ENCODE measurements around the gene ZBP1.

ZBP1 gene

DNA sequence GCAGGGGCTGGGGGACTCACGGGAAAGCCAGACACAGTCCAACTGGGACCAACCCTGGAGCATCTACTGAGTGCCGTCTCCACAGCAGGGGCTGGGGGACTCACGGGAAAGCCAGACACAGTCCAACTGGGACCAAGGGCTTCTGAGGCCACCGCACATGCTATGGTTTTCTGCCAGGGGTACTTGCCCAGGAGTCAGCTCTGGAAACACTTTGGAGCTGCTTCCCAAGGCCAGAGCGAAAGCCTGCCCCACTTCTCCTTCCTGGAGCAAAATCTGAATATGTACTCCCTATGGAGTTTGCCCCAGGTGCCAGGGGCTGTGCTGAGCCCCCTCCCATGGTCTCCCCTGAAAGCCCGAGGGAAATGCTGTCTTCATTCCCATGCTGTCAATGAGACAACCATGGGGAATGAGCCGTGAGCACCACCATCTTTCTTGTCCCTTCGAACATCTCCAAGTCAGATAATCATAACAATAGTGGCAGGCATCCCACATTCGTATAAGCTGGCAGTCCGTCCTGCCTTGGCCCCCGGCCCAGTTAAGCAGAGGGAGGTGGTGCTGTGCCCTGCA is 40.8 kb downstream of the ZBP1 start:
- Mint-ChIP-seq H3K27ac (ENCODE audit: low read depth) (no peak overlapping the region), H3K36me3 (ENCODE audit: insufficient read depth) (no peaks in the 10 kb centered on the region), H3K4me3 (no peak overlapping the region), H3K9me3 (no peaks in the 10 kb centered on the region), H3K27me3 (peaks cover 50% of the 10 kb centered on the region), H3K4me1 (peaks cover 5% of the 10 kb centered on the region)
- ATAC-seq (replicated peaks; ENCODE audit: extremely low read depth, poor library complexity, severe bottlenecking) (no peak), DNase-seq (ENCODE audit: low spot score in 2 of 2) (no peak)

DNA sequence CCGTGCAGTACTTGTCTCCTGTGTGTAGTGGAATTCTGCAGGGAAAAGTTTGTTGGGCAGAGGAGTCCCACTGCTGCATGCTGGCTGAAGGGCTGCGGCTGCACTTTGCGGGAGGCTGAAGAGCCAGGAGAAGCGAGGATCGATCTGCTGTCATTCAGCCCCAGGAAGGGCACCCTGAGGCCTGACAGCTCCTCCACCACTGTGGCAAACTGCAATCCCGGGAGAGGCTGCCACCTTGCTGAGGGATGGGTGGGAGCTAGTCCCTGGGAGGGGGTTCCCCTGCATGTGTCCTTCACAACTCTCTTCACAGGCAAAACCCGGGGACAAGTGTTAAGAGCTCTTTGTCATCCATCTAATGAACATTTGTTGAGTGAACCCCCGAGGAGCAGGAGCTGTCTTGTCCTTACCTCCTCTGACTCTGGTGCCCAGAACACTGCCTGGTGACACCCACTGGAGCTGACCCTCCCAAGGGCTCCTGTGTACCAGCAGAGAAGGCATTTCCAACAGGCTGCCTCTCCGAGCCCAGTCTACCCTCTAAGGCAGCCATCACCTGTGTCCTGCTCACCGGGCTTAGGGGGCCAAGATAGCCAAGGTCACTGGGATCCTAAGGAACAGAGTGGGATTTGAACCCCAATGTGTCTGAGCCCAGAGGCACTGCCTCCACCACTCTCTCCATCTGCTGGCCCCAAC is 41.6 kb downstream of the ZBP1 start:
- no peak for DNase-seq (ENCODE audit: low spot score in 2 of 2)
- Mint-ChIP-seq H3K4me3 (no peak overlapping the region), H3K27me3 (peaks cover 42% of the 10 kb centered on the region), H3K4me1 (peaks cover 4% of the 10 kb centered on the region), H3K36me3 (ENCODE audit: insufficient read depth) (no peaks in the 10 kb centered on the region), H3K9me3 (no peaks in the 10 kb centered on the region), H3K27ac (ENCODE audit: low read depth) (no peak overlapping the region)
- ATAC-seq (replicated peaks; ENCODE audit: extremely low read depth, poor library complexity, severe bottlenecking): no peak

GRCh38 chr20:57577679-57578475 is 42.3 kb downstream of the ZBP1 start:
- ATAC-seq (replicated peaks; ENCODE audit: extremely low read depth, poor library complexity, severe bottlenecking) (no peak), DNase-seq (ENCODE audit: low spot score in 2 of 2) (no peak)
- Mint-ChIP-seq H3K9me3 (no peaks in the 10 kb centered on the region), H3K4me1 (no peaks in the 10 kb centered on the region), H3K27ac (ENCODE audit: low read depth) (no peak overlapping the region), H3K4me3 (no peak overlapping the region), H3K36me3 (ENCODE audit: insufficient read depth) (no peaks in the 10 kb centered on the region), H3K27me3 (peaks cover 35% of the 10 kb centered on the region)

- no peaks in the 10 kb centered on the region for H3K9me3 Mint-ChIP-seq
- H3K4me3 Mint-ChIP-seq: no peak overlapping the region
- peaks cover 35% of the 10 kb centered on the region for H3K27me3 Mint-ChIP-seq
- no peaks in the 10 kb centered on the region for H3K4me1 Mint-ChIP-seq
- ATAC-seq (replicated peaks; ENCODE audit: extremely low read depth, poor library complexity, severe bottlenecking): no peak
- no peak for DNase-seq (ENCODE audit: low spot score in 2 of 2)
- H3K27ac Mint-ChIP-seq (ENCODE audit: low read depth): no peak overlapping the region
- H3K36me3 Mint-ChIP-seq (ENCODE audit: insufficient read depth): no peaks in the 10 kb centered on the region
Measured at GRCh38 chr20:57576617-57577550, 43.3 kb downstream of the ZBP1 start.

DNA sequence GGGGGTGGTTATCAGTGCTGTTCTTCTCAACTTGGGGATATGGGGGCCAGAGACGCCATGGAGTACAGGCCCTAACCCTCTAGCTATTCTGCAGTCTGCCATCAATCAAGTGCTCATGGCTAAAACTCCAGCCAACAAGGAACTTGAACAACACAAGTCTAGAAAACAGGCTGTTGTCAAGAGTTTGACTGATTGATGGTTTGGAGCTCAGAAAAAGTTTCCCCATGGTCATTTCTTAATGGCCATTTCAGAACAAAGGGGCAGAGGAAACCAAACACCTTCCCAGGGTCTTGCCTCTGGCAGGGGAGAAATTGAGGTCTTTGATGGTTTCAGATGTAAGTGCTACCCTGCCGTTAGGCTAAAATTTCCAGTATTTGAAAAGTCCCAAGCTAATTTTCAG is 44.2 kb downstream of the ZBP1 start:
- Mint-ChIP-seq H3K4me1 (no peaks in the 10 kb centered on the region), H3K4me3 (no peak overlapping the region), H3K27ac (ENCODE audit: low read depth) (no peak overlapping the region), H3K27me3 (peaks cover 34% of the 10 kb centered on the region), H3K36me3 (ENCODE audit: insufficient read depth) (no peaks in the 10 kb centered on the region), H3K9me3 (no peaks in the 10 kb centered on the region)
- ATAC-seq (replicated peaks; ENCODE audit: extremely low read depth, poor library complexity, severe bottlenecking) (no peak), DNase-seq (ENCODE audit: low spot score in 2 of 2) (no peak)

GRCh38 chr20:57574954-57575353 is 45.3 kb downstream of the ZBP1 start:
- no peaks in the 10 kb centered on the region for H3K4me1 Mint-ChIP-seq
- H3K9me3 Mint-ChIP-seq: no peaks in the 10 kb centered on the region
- H3K36me3 Mint-ChIP-seq (ENCODE audit: insufficient read depth): no peaks in the 10 kb centered on the region
- ATAC-seq (replicated peaks; ENCODE audit: extremely low read depth, poor library complexity, severe bottlenecking) (no peak), DNase-seq (ENCODE audit: low spot score in 2 of 2) (no peak)
- H3K27ac Mint-ChIP-seq (ENCODE audit: low read depth): no peak overlapping the region
- no peak overlapping the region for H3K4me3 Mint-ChIP-seq
- H3K27me3 Mint-ChIP-seq: peaks cover 34% of the 10 kb centered on the region

- H3K36me3 Mint-ChIP-seq (ENCODE audit: insufficient read depth): no peaks in the 10 kb centered on the region
- no peaks in the 10 kb centered on the region for H3K9me3 Mint-ChIP-seq
- H3K4me3 Mint-ChIP-seq: no peak overlapping the region
- no peak overlapping the region for H3K27ac Mint-ChIP-seq (ENCODE audit: low read depth)
- DNase-seq (ENCODE audit: low spot score in 2 of 2) (no peak), ATAC-seq (replicated peaks; ENCODE audit: extremely low read depth, poor library complexity, severe bottlenecking) (no peak)
- peaks cover 39% of the 10 kb centered on the region for H3K27me3 Mint-ChIP-seq
- no peaks in the 10 kb centered on the region for H3K4me1 Mint-ChIP-seq
Measured at GRCh38 chr20:57573894-57574293, 46.3 kb downstream of the ZBP1 start.

GRCh38 chr20:57573242-57573641 is 47.0 kb downstream of the ZBP1 start:
- no peaks in the 10 kb centered on the region for H3K4me1 Mint-ChIP-seq
- no peak for DNase-seq (ENCODE audit: low spot score in 2 of 2)
- no peaks in the 10 kb centered on the region for H3K36me3 Mint-ChIP-seq (ENCODE audit: insufficient read depth)

DNA sequence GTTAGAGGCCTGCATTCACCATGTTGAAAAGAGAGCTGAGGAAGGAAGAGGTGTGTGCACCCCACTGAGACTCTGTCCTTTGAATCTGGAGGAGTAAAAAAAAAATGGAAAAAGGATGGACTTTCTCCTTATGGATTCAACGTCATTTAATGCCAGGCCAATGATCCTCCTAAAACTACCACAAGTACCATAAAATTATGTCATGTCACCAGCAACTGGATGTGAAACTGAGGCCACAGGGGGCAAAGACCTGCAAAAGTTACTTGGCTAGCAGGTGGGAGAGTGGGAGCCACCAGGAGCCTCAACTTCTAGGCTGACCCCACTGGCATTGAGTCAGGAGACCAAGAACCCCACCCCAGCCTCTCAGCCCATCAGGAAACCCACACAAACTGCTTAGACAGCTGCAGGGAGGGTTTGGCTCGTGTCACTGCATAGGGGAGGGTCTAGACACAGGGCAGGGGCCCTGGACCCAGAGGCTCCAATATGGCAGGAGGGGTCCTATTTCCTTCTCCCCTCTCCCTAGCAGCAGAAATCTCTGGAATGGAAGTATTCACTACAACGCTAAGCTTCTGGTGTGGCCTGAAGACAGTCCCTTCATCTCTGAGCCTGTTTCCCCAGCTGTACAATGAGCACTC is 48.3 kb downstream of the ZBP1 start:
- no peak overlapping the region for H3K27ac Mint-ChIP-seq (ENCODE audit: low read depth)
- DNase-seq (ENCODE audit: low spot score in 2 of 2) (no peak), ATAC-seq (replicated peaks; ENCODE audit: extremely low read depth, poor library complexity, severe bottlenecking) (no peak)
- no peak overlapping the region for H3K4me3 Mint-ChIP-seq
- no peaks in the 10 kb centered on the region for H3K4me1 Mint-ChIP-seq
- H3K9me3 Mint-ChIP-seq: no peaks in the 10 kb centered on the region
- peaks cover 58% of the 10 kb centered on the region for H3K27me3 Mint-ChIP-seq
- H3K36me3 Mint-ChIP-seq (ENCODE audit: insufficient read depth): no peaks in the 10 kb centered on the region

More at GRCh38 chr20:57573242-57573641, 47.0 kb downstream of the ZBP1 start:
- peaks cover 46% of the 10 kb centered on the region for H3K27me3 Mint-ChIP-seq
- no peak overlapping the region for H3K27ac Mint-ChIP-seq (ENCODE audit: low read depth)
- H3K4me3 Mint-ChIP-seq: no peak overlapping the region
- no peak for ATAC-seq (replicated peaks; ENCODE audit: extremely low read depth, poor library complexity, severe bottlenecking)
- no peaks in the 10 kb centered on the region for H3K9me3 Mint-ChIP-seq

DNA sequence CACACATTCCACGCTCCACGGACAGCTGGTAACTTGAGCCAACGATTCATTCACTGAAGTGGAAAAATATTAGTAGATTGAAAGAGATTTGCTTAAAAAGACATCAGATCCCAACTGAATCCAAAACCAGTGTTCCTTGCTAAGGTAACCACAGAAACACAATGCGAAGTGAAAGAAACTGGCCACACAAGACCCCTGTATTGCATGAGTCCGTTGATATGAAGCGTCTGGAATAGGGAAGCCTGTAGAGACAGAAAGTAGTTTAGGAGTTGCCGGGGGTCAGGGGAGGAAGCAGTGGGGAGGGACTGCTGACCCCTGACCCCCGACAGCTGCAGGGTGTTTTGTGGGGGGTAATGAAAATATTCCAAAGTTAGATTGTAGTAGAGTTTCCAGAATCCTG is 49.3 kb downstream of the ZBP1 start:
- Mint-ChIP-seq H3K27me3 (peaks cover 64% of the 10 kb centered on the region), H3K9me3 (no peaks in the 10 kb centered on the region), H3K4me3 (no peak overlapping the region), H3K27ac (ENCODE audit: low read depth) (no peak overlapping the region), H3K4me1 (no peaks in the 10 kb centered on the region), H3K36me3 (ENCODE audit: insufficient read depth) (no peaks in the 10 kb centered on the region)
- ATAC-seq (replicated peaks; ENCODE audit: extremely low read depth, poor library complexity, severe bottlenecking): no peak
- no peak for DNase-seq (ENCODE audit: low spot score in 2 of 2)

DNA sequence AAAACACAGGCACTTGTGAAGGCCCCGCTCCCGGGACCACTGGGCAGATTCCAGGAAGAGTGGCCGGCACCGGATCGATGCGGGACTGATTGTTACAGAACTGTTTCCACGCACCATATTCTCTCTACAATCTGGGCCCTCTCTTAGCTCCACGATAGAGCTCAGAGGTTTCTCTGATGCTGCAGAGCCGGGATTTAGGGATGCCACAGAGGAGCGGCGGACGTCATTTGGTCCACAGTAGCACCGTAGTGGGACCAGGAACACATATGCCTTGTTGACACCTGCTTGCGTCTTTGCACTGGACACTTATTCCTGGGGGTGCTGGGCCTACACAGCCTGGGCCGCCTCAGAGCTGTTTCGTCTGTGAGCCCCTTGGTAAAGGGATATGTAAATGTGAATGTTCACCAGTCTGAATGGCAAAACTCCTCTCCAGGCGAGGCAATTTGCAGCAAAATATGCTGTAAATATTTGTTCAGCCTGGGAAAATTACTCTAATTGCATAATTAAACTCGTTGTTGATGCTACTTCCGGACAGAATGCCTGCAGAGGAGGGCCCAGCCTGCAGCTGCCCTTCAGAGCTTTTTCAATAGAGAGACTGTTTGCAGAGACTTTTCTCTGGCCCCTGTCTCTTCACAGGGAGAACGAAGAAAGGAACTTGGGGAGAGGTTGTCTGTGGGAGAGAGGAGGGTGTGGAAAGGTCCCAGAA is 49.9 kb downstream of the ZBP1 start:
- Mint-ChIP-seq H3K27ac (ENCODE audit: low read depth) (no peak overlapping the region), H3K36me3 (ENCODE audit: insufficient read depth) (no peaks in the 10 kb centered on the region), H3K4me3 (no peak overlapping the region), H3K27me3 (peaks cover 67% of the 10 kb centered on the region), H3K9me3 (no peaks in the 10 kb centered on the region), H3K4me1 (no peaks in the 10 kb centered on the region)
- no peak for DNase-seq (ENCODE audit: low spot score in 2 of 2)
- no peak for ATAC-seq (replicated peaks; ENCODE audit: extremely low read depth, poor library complexity, severe bottlenecking)
